ENCODE data around the gene CPB2.

The CPB2 gene

DNA sequence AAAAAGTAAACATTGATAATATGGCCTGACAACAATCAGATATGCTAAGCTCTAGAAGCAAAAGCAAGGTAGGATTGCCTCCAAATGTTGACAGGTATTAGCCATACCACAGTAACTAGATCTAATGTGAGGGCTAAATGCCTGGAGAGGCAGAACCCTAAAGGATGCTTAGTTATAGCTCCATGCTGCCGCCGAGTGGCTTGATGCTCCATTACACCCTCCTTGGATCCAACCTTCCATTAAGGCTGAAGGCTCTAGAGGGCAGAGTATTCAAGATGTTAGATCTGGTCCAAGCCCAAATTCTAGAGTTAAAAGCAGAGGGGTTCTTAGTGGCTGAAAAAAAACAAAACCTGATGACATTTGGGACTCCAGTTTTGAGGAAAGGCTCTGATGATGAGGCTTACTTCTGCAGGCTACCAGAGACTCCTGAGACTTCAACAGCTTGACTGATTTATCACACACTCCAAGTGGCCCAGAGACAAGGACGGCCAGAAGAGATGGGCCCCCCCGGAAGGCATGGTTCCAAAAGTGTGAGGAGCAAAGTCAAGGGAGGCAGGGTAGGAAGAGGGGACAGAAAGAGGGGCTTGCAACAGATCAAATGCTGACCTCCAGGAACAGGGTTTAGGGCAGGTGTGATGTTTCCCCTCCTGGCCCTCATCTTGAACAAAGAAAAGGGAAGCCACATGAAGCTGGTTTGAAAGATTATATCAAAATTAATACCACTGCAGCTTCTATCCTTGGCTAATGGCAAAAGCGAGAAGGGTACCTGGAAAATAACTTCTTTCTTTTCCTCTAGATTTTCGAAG, 21.9 kb upstream of the CPB2 start:
- DNase-seq, result peak; percentile 77

DNA sequence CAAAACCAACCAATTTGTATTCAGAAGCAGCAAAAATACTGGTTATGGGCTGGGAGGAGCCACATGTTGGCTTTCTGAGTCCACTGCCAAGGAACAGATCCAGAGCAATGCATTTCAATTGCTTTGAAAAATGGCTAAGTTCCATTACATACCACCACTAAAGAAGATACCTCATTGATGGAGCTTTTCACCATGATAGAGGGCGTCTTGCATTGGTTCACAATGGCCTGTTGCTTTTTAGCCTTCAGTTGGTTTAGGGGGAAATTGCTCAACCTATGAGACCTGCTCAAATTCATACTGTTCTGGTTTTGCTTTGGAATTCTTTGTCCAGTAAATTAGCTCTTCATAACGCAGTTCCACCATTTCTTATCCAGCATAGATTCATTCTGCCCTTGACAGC, 21.2 kb upstream of the CPB2 start:
- DNase-seq, result no peak

DNA sequence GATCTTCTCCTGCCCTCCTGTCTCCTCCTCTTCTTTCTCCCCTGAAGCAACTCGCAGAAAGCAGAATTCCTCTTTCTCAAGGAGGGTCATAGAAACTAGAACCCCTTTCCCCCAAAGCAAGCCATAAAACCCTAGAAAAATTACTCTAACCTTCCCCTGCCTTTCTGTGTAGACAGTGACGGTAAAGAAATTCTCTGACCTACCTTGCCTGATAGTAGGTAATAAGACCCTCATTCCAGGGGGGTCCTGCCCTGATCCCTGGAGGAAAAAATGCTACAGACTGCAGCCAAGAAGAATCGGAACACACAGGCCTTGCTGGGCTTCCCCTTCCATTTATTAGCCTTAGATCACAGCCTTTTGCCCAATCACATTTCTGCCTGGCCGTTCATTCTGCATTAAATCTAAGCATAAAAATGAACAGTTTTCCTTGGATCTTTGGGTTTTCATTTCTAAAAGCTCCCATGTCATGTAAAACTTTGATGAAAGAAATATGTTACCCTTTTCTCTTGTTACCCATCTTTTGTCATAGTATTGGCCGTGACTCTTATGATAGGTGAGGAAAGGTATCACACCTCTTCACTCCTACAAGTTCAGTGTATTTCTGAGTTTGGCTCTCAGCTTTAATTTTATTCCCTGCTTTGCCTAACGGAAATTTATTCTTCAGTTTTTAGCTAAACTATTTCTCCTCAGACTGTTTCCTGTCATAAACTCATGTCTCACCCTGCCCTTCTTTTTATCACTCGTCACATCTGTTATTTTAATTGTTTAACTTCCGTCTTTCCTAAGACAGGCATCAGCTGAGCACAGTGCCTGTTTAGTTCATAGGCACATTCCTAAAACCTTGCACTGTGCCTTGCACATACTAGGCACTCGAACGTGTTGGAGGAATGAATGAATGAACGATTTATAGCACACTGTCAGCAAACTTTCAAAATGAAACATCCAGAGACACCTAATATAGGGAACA, 20.4 kb upstream of the CPB2 start:
- DNase-seq, result no peak

DNA sequence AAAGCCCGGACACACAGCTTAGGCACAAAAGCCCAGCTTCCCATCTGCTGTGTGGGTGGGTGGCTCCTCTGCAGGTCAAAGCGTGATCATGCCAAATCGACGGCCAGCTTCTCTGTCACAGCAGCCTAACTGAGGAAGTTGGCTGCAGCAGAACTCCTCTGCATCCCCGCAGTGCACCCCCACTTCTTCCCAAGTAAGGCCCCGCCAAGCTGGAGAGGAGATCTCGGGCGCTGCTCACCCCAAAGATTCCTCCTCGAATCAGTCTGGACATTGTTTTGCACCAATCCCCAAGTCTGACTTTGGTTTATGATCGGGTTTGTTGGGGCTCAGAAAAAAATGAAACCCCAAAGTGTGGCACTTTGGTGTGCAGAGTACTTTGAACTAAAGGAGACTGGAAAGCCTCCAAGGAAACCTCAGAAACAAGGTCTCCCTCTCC, 19.7 kb upstream of the CPB2 start:
- DNase-seq, result no peak

DNA sequence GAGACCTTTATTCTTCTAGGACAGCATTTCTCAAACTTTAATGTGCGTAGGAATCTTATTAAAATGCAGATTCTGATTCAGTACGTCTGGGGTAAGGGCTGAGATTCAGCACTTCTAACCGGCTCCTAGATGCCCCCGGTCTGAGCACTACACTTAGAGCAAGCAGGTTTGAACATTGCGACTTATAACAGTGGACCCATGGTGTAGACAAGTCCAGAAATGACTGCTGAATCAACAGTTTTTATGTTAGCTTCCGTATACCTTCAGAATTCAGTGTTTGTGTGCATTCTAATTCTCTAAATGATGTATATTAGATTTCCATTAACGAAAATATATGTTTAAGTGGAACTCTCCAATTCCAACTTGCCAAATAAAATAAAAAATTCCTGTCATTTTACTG, 17.5 kb upstream of the CPB2 start:
- DNase-seq, result no peak

DNA sequence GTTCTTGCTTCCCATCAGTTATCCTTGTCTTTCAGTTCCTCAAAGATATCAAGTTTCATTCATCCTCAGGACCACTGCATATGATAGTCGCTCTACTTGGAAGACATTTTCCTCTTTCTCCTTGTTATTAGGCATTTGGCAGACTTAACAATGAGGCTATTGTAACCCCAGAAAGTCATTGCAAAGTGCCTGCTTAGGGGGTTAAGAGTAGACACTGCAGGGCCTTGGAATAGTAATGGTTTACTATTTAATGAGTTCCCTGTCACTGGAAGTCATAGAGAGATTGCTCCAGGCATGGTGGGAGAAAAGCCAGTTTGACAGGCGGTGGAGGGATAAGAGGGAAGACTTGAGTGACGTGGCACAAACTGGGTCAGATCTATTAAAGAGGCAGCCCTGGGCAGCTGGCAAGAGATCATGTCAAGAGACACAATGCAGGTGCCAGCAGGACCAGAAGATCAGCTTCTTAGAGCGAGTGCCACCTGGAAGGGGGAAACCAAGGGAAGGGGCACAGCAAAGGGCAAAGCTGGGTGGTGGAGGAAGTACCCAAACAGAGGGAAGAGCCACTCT, 16.8 kb upstream of the CPB2 start:
- DNase-seq, result no peak

DNA sequence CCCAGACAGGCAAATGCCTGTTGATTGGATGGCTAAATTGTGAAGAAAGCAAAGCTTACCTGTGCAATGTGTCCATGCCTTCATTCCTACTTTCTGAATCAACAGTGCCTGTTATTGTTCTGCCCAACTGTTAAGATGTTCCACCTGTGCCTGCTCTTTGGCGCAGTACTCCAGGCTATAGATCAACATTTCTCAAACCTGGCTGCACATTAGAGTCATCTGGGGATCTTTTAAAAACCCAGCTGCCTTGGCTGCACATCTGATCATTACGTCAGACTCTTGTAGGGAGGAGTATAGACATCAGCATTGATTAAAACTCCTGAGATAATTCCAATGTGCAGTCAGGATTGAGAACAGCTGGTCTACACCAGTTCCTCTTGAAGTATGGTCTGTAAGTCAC, 16.2 kb upstream of the CPB2 start:
- DNase-seq, result no peak

DNA sequence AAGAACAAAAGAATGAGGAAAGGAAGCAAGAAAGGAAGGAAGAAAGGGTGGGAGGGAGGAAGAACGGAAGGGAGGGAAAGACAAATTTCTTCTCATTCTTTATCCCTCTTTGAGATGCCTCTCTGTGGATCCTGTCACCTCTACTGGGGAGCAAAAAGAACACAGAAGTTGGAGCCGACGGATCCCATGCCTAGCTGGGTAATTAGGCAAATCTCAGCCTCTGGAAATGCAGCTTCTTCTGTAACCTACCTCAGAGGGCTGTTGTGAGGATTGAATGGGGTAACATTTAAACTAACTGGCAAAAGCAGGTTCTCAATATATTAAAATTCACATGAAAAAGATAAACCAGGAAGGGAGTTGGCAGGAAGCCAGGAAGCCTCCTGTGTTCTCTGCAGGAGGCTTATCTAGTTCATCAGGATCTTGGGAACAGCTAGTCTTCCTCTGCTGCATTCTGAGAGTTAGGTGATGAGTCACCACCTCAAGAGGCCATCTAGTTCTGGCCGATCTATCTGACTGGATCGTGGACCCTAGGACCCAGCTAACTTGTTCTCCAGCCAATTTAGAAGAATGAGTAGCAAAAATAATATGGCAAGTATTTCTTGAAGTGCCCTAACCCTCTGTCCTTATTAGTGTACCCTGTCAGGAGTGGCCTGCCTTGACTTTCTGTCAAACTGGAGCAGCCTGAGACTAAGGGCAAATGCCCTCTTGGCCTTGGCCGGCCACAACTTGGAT, 15.2 kb upstream of the CPB2 start:
- peak; percentile 77 for DNase-seq

DNA sequence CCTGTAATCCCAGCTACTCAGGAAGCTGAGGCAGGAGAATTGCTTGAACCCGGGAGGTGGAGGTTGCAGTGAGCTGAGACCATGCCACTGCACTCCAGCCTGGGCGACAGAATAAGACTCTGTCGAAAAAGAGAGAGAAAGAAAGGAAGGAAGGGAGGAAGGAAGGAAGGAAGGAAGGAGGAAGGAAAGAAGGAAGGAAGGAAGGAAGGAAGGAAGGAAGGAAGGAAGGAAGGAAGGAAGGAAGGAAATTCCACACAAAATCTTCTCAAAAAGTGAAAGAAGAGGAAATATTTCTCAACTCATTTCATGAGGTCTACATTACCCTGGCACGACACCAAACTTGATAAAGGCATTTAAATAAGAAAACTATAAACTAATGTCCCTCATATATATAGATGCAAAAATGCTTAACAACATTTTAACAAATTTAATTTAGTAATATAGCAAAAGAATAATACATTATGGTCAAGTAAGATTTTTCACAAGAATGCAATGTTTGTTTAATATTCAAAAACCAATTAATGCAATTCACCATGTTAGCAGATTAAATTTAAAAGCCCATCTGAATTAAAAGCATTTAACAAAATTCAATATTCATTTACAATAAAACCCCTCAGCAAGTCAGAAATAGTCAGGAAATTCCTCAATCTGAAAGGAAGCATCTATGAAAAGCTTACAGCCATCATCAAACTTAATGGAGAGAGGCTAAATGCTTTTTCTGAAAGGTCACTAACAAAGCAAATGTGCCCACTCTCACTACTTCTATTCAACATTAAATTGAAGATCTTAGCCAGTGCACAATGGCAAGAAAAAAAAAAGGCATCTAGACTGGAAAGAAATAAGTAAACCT, 12.0 kb upstream of the CPB2 start:
- DNase-seq, result no peak

DNA sequence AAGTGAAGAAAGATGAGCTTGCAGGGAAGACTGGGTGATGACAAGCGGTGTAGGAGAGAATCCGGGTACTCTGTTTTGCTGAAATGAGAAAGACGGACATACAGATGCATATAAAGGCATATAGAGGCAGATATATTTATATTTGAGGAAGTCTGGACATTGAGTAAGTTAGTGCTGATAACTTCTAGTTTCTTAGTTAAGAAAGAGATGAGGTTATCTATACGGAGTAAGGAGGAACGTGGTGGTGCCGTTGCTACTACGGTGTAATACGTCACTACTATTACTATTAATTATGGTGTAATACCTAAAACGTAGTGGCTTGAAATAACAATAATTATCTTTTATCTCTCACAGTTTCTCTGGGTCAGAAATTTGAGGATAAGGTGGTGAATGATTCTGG, 9.8 kb upstream of the CPB2 start:
- no peak for DNase-seq

DNA sequence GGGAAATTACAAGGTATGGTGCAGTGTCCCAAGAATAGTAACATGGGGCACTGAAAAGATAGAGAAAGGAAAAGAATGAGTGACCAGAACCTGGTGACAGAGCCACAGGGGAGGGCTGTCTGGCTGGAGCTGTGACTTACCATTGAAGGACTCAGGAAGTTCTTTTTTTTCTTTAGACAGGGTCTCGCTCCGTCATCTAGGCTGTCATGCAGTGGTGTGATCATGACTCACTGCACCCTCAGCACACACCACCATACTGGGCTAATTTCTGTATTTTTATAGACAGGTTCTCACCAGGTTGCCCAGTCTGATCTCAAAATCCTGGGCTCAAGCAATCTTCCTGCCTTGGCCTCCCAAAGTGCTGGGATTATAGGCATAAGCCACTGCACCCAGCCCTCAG, 8.8 kb upstream of the CPB2 start:
- peak; percentile 4 for DNase-seq

DNA sequence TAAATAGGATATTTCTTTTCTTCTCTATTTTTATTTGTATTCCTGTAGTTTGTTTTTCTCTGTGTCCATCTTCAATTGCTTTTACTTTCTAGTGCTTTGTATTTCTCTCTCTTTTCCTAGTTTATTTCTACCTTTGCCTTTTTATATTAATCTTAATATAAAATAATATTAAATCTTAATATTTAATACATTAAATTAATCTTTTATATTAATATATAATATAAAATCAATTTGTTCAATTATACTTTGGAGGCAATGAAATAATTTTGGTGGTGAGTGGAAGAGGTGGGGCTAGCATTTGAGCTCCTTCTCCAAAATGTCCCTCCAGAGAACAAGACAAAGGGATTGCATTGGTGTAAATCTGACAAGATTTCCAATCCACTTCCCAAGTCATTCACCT, 6.3 kb upstream of the CPB2 start:
- no peak for DNase-seq

DNA sequence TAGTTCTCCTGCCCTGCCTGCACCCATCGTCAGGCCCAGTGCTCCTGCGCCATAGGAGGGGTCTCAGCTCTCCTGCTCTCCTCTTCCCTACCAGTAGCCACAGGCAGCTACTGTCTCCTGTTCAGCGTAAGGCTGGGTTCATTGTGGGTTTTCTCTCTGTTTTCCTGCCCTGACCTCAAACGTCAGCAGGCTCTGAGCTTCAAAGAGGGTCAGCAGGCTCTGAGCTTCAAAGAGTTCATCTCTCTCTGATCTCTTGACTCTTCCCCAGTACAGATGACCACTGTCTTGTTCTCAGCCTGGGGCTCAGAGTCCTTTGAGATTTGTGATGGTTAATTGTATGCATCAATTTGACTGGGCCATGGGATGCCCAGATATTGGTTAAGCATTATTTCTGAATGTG, 4.6 kb upstream of the CPB2 start:
- no peak for DNase-seq

DNA sequence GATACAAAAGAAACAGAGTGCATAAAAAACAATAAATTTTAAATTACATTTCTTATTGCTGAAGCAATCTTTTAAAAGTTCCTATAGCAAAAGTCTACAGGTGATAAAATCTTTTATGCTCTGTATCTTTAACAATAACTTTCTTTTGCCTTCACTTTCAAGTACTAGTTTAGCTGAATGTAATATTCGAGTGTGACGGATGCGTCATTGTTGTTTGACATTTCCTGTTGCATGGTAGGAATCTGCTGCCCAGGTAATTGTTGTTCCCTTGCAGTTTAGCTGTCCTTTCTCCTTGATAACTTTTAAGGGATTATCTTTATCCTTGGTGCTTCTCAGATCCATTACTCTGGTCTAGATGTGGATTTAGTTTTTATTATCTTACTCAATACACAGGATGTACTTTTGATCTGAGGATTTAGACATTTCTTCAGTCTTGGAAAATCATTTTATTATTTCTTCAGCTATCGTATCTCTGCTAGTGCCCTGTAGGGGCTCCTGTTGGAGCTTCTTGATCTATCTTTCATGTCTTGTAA, 2.1 kb upstream of the CPB2 start:
- DNase-seq, result no peak

DNA sequence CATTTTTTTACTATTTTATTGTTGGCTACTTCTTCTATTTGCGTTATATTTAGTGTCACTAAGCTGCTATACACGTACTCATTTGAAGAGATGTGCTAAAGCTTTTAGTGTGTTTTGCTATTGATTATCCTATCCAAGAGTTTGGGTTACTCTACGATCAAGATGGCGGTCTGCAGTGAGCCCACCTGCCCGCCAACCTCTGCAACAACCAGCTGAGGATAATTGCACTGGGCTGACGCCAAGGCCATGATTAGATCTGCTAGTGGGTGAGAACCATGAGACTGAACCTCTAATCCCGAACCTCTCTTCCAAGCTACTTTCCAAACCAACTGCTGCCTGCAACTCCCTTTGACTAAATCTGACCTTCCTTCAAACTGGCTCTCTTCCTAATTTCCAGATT, 1.8 kb downstream of the CPB2 start:
- no peak for DNase-seq

DNA sequence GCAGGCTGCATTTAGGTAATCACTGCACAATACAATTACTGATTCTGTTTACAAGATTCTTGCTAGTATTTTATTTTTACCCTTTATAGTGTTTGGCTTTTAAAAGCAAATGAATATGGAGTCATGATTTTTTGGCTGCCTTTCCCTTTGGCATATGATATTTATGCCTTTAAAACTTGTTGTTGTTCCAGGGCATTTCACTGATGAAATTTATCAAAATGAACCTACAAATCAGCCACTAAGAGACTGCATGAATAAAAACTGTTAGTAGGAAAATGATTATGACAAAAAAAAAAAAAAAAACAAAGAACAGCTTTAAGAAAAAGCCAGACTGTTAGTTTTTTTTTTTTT, 2.6 kb downstream of the CPB2 start:
- no peak for DNase-seq

DNA sequence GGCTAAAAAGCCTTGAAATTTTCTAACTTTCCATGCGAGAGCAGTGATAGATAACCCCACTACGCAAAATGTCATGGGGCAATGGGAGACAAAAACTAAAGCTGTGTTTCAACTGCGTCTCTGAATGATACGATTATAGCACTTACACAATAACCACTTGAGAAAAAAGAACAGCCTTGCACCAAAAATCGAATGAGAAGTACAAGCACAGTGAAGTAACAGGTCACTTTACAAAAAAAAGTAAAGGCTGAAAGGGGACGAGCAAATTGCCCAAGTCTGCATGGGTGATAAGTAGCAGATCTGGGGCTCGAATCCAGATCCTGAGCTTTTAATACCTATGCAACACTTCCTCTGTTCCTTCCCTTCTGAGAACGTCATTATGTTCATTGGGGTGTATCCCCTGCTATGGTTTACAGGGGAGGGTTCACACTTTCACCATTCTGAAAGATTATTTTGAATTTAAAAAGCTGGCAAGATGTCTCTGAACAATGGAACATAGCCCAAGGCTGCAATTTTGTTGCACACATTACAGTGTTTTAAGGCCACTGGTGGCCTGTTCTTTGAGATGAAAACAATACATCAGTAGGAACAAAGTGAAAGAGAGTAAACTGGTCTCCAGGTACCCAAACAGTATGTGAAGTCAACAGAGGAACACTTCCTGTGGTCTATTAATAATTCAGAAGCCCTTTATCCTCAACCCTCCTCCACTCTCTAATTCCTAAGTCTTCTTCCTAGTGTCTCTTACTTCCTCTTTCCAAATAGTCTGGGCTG, 3.2 kb downstream of the CPB2 start:
- no peak for DNase-seq

DNA sequence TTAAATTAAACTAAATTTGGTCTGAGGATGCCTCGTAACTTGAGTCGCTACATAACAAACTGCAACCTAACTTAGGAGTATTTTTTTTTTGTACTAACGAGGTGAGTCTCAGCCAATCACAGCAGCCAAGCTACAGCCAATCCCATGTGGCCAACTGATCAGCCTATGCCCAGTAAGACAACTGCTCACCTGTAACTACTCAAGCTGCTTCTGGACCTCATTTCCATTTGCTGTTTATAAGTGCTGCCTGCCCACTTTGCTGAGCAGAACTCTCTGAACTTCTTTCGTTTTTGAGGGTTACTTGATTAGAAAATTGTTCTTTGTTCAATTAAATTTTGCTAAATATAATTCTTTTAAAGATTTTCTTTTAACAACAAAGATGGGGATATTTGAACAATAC, 3.8 kb downstream of the CPB2 start:
- DNase-seq, result no peak

DNA sequence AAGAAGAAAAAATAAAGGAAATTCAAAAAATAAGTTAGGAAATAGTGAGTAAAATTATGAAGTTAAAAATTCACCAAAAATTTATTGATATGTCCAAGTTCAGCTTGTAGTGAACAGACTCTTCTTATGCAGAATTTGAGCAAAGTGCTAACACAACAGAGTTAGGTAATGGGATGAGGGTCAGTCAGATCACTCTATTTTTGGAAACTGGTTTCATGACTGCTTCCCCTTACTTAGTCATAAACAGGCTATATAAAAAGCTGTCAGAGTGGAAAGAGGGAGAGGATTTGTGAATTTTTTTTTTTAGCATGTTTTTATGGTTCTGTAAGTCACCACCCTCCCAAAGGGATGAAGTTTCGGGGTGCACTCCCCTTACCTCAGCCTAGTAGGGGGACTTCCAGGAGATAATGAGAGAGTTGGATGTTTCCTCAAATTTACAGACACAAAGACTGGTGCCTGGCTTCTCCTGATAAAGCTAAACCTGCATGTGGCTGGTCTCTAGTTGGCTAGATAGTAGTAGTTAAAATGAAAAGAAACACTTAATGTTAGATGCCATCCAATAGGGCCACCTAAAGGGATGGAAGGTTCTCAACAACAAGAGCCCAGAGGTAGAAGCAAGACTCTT, 4.5 kb downstream of the CPB2 start:
- peak; percentile 9 for DNase-seq

DNA sequence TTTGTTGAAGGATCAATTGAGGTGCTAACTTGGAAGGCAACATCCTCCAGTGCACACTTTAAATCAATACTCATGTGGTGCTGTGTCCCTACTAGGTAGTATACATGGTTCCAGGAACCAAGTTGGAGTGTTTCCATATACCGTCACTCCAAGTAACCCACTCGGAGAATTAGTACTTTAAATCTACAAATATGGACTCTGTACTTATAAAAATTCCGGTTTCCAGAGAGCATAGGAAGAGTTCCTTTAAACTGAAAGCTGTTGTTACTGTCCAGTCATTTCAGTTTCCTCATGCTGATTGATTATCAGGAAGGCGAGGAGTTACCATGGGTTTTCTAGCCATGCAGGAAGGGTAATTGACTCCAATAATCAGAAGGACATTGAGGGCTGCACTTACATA, 7.2 kb downstream of the CPB2 start:
- no peak for DNase-seq

DNA sequence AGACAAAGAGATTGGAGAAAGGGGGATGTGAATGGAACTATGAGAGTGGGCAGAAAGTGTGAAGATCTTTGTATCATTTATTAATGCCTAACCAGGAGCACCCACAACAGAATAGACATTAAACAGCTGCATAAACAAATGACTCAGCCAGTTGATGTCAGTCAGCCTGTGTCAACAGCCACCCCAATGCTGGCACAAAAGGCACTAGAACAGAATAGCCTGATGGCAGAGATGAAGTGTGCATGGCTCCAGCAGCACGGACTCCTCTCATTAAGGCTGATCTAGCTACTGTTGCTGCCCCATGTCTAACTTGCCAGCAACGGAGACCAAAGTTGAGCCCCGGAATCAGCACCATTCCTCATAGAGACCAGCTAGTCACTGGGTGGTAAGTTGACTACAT, 7.8 kb downstream of the CPB2 start:
- no peak for DNase-seq
